CD14-positive monocyte (primary cell): ENCODE results near the gene CEND1. TPM values are rescaled to one million over a fixed set of nuclear protein-coding genes. Genes with fewer than 3 reads are reported as not detected.

Source experiments
- DNase-seq, 3 donors: peaks; one replicate each; pipeline ENCODE4 v3.0.0-alpha.2; 2011 to 2022
- H2AFZ ChIP-seq: 2 replicates; pipeline ENCODE4 v1.6.0; 2012; ENCODE audit warnings: mild to moderate bottlenecking, low read depth, low read length, inconsistent platforms; ENCODE audit not compliant: insufficient read depth, poor library complexity, severe bottlenecking
- H3K27ac ChIP-seq, 2 donors: 1 replicate in 1 of 2; 2 replicates in 1 of 2; pipeline ENCODE4 v1.5.1; 2012 to 2013; ENCODE audit warnings: low read length in 2 of 2, control low read depth in 1 of 2, inconsistent platforms in 1 of 2, low read depth in 1 of 2, mild to moderate bottlenecking in 1 of 2
- H3K27me3 ChIP-seq, 2 donors: one replicate each; pipeline versions ENCODE4 v1.6.0 to v1.6.1; 2011 to 2013; ENCODE audit warnings: low read length in 2 of 2; ENCODE audit not compliant: control insufficient read depth in 2 of 2, insufficient read depth in 2 of 2
- H3K36me3 ChIP-seq, 2 donors: replicated peaks in 1 of 2; 1 replicate in 1 of 2; 2 replicates in 1 of 2; pipeline versions ENCODE4 v1.5.1 to v1.6.1; 2012 to 2013; ENCODE audit warnings: low read length in 2 of 2, control low read depth in 1 of 2, inconsistent platforms in 1 of 2, mild to moderate bottlenecking in 1 of 2; ENCODE audit not compliant: insufficient read depth in 2 of 2, control insufficient read depth in 1 of 2
- H3K4me1 ChIP-seq, 2 donors: 1 replicate in 1 of 2; 2 replicates in 1 of 2; pipeline versions ENCODE4 v1.5.1 to v1.6.1; 2012 to 2013; ENCODE audit warnings: low read length in 2 of 2, control low read depth in 1 of 2, inconsistent platforms in 1 of 2, mild to moderate bottlenecking in 1 of 2, moderate library complexity in 1 of 2; ENCODE audit not compliant: insufficient read depth in 2 of 2, control insufficient read depth in 1 of 2
- H3K4me2 ChIP-seq: replicated peaks from 2 replicates; pipeline ENCODE3; 2012; ENCODE audit warnings: low read length, moderate library complexity, mild to moderate bottlenecking; ENCODE audit not compliant: poor library complexity, severe bottlenecking; ENCODE audit errors: extremely low read depth
- H3K4me3 ChIP-seq, 3 experiments: fragments of 200-600 bp in 1 of 3; sonication (generic) in 1 of 3; replicated peaks in 1 of 3; 1 replicate in 2 of 3; 2 replicates in 1 of 3; pipeline ENCODE4 v1.5.1; 2011 to 2013; ENCODE audit warnings: low read length in 3 of 3, mild to moderate bottlenecking in 3 of 3, control low read depth in 2 of 3, low read depth in 2 of 3, inconsistent platforms in 1 of 3, moderate library complexity in 1 of 3
- H3K79me2 ChIP-seq: 2 replicates; pipeline ENCODE4 v1.6.0; 2012; ENCODE audit warnings: mild to moderate bottlenecking, control low read depth, inconsistent platforms, low read length, moderate library complexity; ENCODE audit not compliant: insufficient read depth
- H3K9ac ChIP-seq: 2 replicates; pipeline ENCODE4 v1.6.0; 2017; ENCODE audit warnings: low read length, mild to moderate bottlenecking; ENCODE audit not compliant: insufficient read depth, poor library complexity, severe bottlenecking
- H3K9me3 ChIP-seq, 2 donors: replicated peaks in 1 of 2; 1 replicate in 1 of 2; 2 replicates in 1 of 2; pipeline versions ENCODE4 v1.5.1 to v1.6.1; 2012 to 2013; ENCODE audit warnings: low read length in 2 of 2, control low read depth in 1 of 2; ENCODE audit not compliant: control insufficient read depth in 1 of 2, insufficient read depth in 1 of 2
- H4K20me1 ChIP-seq: 2 replicates; pipeline ENCODE4 v1.6.0; 2012; ENCODE audit warnings: mild to moderate bottlenecking, low read length, control low read depth, moderate library complexity; ENCODE audit not compliant: insufficient read depth
- H3K27ac Mint-ChIP-seq, 7 donors: one replicate each; pipeline ENCODE4 v1.8.0; 2020; ENCODE audit warnings: mild to moderate bottlenecking in 7 of 7, mixed read lengths in 7 of 7, moderate library complexity in 6 of 7, inconsistent platforms in 2 of 7
- H3K27me3 Mint-ChIP-seq, 3 donors: one replicate each; pipeline ENCODE4 v1.8.0; 2021 to 2022; ENCODE audit warnings: low read depth in 3 of 3, mild to moderate bottlenecking in 3 of 3, mixed read lengths in 3 of 3, moderate library complexity in 3 of 3, inconsistent platforms in 1 of 3
- H3K36me3 Mint-ChIP-seq, 2 donors: one replicate each; pipeline ENCODE4 v1.8.0; 2020; ENCODE audit warnings: mixed read lengths in 2 of 2, inconsistent platforms in 1 of 2, mild to moderate bottlenecking in 1 of 2
- H3K4me1 Mint-ChIP-seq: one replicate; pipeline ENCODE4 v1.8.0; 2020; ENCODE audit warnings: mild to moderate bottlenecking, mixed read lengths
- H3K4me3 Mint-ChIP-seq, 2 donors: one replicate each; pipeline ENCODE4 v1.8.0; 2020; ENCODE audit warnings: mild to moderate bottlenecking in 2 of 2, mixed read lengths in 2 of 2, moderate library complexity in 1 of 2
- H3K9me3 Mint-ChIP-seq, 7 donors: one replicate each; pipeline ENCODE4 v1.8.0; 2020 to 2022; ENCODE audit warnings: mixed read lengths in 7 of 7, mild to moderate bottlenecking in 6 of 7, moderate library complexity in 6 of 7, inconsistent platforms in 2 of 7
- CTCF ChIP-seq: fragments of 200-600 bp; IDR thresholded peaks from one replicate; pipeline ENCODE4 v1.8.0; 2022; ENCODE audit warnings: antibody characterized with exemption, mild to moderate bottlenecking
- WGBS: methylation state at CpG from one replicate; pipeline ENCODE4 v1.1.5; 2013; ENCODE audit warnings: missing lambda C conversion rate; ENCODE audit not compliant: insufficient coverage; 5-methylcytosine and 5-hydroxymethylcytosine counted together
- intact Hi-C, 2 donors: fragments of 100-400 bp; cut with micrococcal nuclease; formaldehyde crosslinking; loops; one replicate each; pipeline versions ENCODE4 v1.15.0 to v1.15.1; 2023
- polyA plus RNA-seq, 3 donors: library from polyadenylated mRNA; depleted of rRNA in 1 of 3; unstranded in 2 of 3; stranded (reverse) in 1 of 3; fragments of 300-500 nt in 2 of 3; fragments of >200 nt in 1 of 3; fragmentation: Illumina TruSeq in 2 of 3; gene quantifications; 1 replicate in 2 of 3; 2 replicates in 1 of 3; pipeline ENCODE4 v1.2.3, GENCODE V29; 2012 to 2021

Gene CEND1
- polyA plus RNA-seq, 3 donors = not detected

GRCh38 chr11:782264-783174 lies 7.4 kb downstream of the CEND1 start:
- Mint-ChIP-seq H3K27me3 (peaks cover 2 to 19% (median 4%) of the 10 kb centered on the region in 3 donors), H3K4me3 (no peak overlapping the region), H3K9me3 (peaks cover 0 to 2% (median 0%) of the 10 kb centered on the region in 7 donors), H3K36me3 (peaks cover 9 to 15% of the 10 kb centered on the region in 2 donors), H3K27ac (no peak overlapping the region), H3K4me1 (peaks cover 23% of the 10 kb centered on the region)
- TF ChIP-seq CTCF = no peak
- DNase-seq = no peak
- Histone ChIP-seq H3K4me3 (no peak overlapping the region), H3K9me3 (no peaks in the 10 kb centered on the region), H3K9ac (no peak overlapping the region), H3K27ac (no peak overlapping the region), H4K20me1 (peaks cover 4% of the 10 kb centered on the region), H3K4me1 (peaks cover 14 to 18% of the 10 kb centered on the region in 2 donors), H2AFZ (no peak overlapping the region), H3K79me2 (peaks cover 17% of the 10 kb centered on the region), H3K27me3 (no peaks in the 10 kb centered on the region), H3K4me2 (no peak overlapping the region), H3K36me3 (peaks cover 0 to 8% of the 10 kb centered on the region in 2 donors)
- 91% methylated on average over 25 of the region's 36 CpGs for WGBS
- intact Hi-C loops = no loop called here

GRCh38 chr11:779955-780532 lies 9.8 kb downstream of the CEND1 start:
- peaks cover 22% of the 10 kb centered on the region for H4K20me1 ChIP-seq
- H3K4me1 Mint-ChIP-seq = peaks cover 37% of the 10 kb centered on the region
- no peak overlapping the region for H3K27ac ChIP-seq
- peaks cover 29 to 36% of the 10 kb centered on the region in 2 donors for H3K4me1 ChIP-seq
- H3K4me2 ChIP-seq = no peak overlapping the region
- over 99% methylated on average over 14 of the region's 16 CpGs for WGBS
- no peak overlapping the region for H3K4me3 Mint-ChIP-seq
- H3K9me3 ChIP-seq = no peaks in the 10 kb centered on the region
- H3K9me3 Mint-ChIP-seq = peaks cover 0 to 2% (median 0%) of the 10 kb centered on the region in 7 donors
- H3K27ac Mint-ChIP-seq = no peak overlapping the region
- no peak for DNase-seq
- no peak for TF ChIP-seq CTCF
- H3K27me3 ChIP-seq = no peaks in the 10 kb centered on the region
- H3K36me3 Mint-ChIP-seq = peaks cover 9 to 11% of the 10 kb centered on the region in 2 donors
- no peak overlapping the region for H2AFZ ChIP-seq
- peaks cover 0 to 8% of the 10 kb centered on the region in 2 donors for H3K36me3 ChIP-seq
- intact Hi-C loops = no loop called here
- peaks cover 37% of the 10 kb centered on the region for H3K79me2 ChIP-seq
- H3K27me3 Mint-ChIP-seq = peaks cover 3 to 13% (median 4%) of the 10 kb centered on the region in 3 donors
- H3K4me3 ChIP-seq = no peak overlapping the region
- H3K9ac ChIP-seq = no peak overlapping the region
